Smooth muscle cell (in vitro differentiated cells): ENCODE measurements around the gene PBXIP1. TPM values are rescaled to one million over a fixed set of nuclear protein-coding genes. Genes with fewer than 3 reads are reported as not detected.

Experiments used
- DNase-seq: peaks from one replicate; lab custom pipeline; 2025; ENCODE audit not compliant: unreplicated experiment; lab: John Stamatoyannopoulos, UW
- H2AFZ ChIP-seq: fragments of 200-600 bp; sonication (generic); 2 replicates; pipeline ENCODE4 v1.6.0; 2016; ENCODE audit warnings: antibody characterized with exemption, low read depth, mild to moderate bottlenecking
- H3F3A ChIP-seq: fragments of 200-600 bp; sonication (generic); 2 replicates; pipeline ENCODE4 v1.6.0; 2017; ENCODE audit warnings: antibody characterized with exemption, low read depth
- H3K27ac ChIP-seq: fragments of 200-600 bp; sonication (generic); 2 replicates; pipeline ENCODE4 v1.5.1; 2016; ENCODE audit warnings: low read depth, mild to moderate bottlenecking
- H3K27me3 ChIP-seq: fragments of 200-600 bp; sonication (generic); 2 replicates; pipeline ENCODE4 v1.6.1; 2016; ENCODE audit warnings: low read depth, mild to moderate bottlenecking
- H3K36me3 ChIP-seq: fragments of 200-600 bp; sonication (generic); 2 replicates; pipeline ENCODE4 v1.5.1; 2016; ENCODE audit warnings: low read depth
- H3K4me1 ChIP-seq: fragments of 200-600 bp; sonication (generic); 2 replicates; pipeline ENCODE4 v1.5.1; 2016; ENCODE audit warnings: low read depth
- H3K4me2 ChIP-seq: fragments of 200-600 bp; sonication (generic); 2 replicates; pipeline ENCODE4 v1.6.0; 2016; ENCODE audit warnings: mild to moderate bottlenecking
- H3K4me3 ChIP-seq: fragments of 200-600 bp; sonication (generic); 2 replicates; pipeline ENCODE4 v1.5.1; 2016; ENCODE audit warnings: mild to moderate bottlenecking
- H3K79me2 ChIP-seq: fragments of 200-600 bp; sonication (generic); 2 replicates; pipeline ENCODE4 v1.6.0; 2016; ENCODE audit warnings: low read depth, mild to moderate bottlenecking
- H3K9ac ChIP-seq: fragments of 200-600 bp; sonication (generic); 2 replicates; pipeline ENCODE4 v1.6.0; 2016; ENCODE audit warnings: low read depth
- H3K9me3 ChIP-seq: fragments of 200-600 bp; sonication (generic); replicated peaks from 2 replicates; pipeline ENCODE4 v1.5.1; 2016; ENCODE audit warnings: low read depth
- H4K20me1 ChIP-seq: fragments of 200-600 bp; sonication (generic); 2 replicates; pipeline ENCODE4 v1.6.0; 2016; ENCODE audit warnings: low read depth
- WGBS: methylation state at CpG from one replicate; pipeline ENCODE4 v1.1.7; 2016; ENCODE audit warnings: low lambda C conversion rate; 5-methylcytosine and 5-hydroxymethylcytosine counted together
- polyA plus RNA-seq: library from polyadenylated mRNA; unstranded; fragments of >200 nt; fragmentation: Nextera tagmentation; extraction: Ambion mirVana; gene quantifications from 2 replicates; pipeline ENCODE4 v1.2.1, GENCODE V29; 2016
- total RNA-seq: library from RNA; depleted of rRNA; stranded (reverse); fragments of >200 nt; gene quantifications from 2 replicates; pipeline ENCODE4 v1.2.3, GENCODE V29; 2014
- TF ChIP-seq, protein P1 (sequence below): fragments of 200-600 bp; sonication (generic); IDR thresholded peaks from 2 replicates; pipeline ENCODE4 v1.5.1; 2017; ENCODE audit warnings: borderline replicate concordance, mild to moderate bottlenecking, antibody characterized with exemption; ENCODE audit not compliant: insufficient read depth, poor library complexity, severe bottlenecking

PBXIP1 gene
- total and polyA plus RNA-seq, 2 experiments from 2014 or later, result 40.5 to 41.9 TPM

GRCh38 chr1:154958681-154959425 is 3.0 kb upstream of the PBXIP1 start:
- H3K36me3 ChIP-seq, result peaks cover 5% of the 10 kb centered on the region
- H3K9me3 ChIP-seq, result no peaks in the 10 kb centered on the region
- peaks cover 3% of the 10 kb centered on the region for H3F3A ChIP-seq
- WGBS, result 98% methylated on average over 16 of the region's 16 CpGs
- H3K4me2 ChIP-seq, result no peak overlapping the region
- TF ChIP-seq, protein P1, sequence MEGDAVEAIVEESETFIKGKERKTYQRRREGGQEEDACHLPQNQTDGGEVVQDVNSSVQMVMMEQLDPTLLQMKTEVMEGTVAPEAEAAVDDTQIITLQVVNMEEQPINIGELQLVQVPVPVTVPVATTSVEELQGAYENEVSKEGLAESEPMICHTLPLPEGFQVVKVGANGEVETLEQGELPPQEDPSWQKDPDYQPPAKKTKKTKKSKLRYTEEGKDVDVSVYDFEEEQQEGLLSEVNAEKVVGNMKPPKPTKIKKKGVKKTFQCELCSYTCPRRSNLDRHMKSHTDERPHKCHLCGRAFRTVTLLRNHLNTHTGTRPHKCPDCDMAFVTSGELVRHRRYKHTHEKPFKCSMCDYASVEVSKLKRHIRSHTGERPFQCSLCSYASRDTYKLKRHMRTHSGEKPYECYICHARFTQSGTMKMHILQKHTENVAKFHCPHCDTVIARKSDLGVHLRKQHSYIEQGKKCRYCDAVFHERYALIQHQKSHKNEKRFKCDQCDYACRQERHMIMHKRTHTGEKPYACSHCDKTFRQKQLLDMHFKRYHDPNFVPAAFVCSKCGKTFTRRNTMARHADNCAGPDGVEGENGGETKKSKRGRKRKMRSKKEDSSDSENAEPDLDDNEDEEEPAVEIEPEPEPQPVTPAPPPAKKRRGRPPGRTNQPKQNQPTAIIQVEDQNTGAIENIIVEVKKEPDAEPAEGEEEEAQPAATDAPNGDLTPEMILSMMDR, result no peak
- no peak overlapping the region for H2AFZ ChIP-seq
- peaks cover under 1% of the 10 kb centered on the region for H4K20me1 ChIP-seq
- H3K4me3 ChIP-seq, result no peak overlapping the region
- H3K4me1 ChIP-seq, result peaks cover 35% of the 10 kb centered on the region
- DNase-seq, result no peak
- no peaks in the 10 kb centered on the region for H3K27me3 ChIP-seq
- no peak overlapping the region for H3K27ac ChIP-seq
- H3K79me2 ChIP-seq, result peaks cover 20% of the 10 kb centered on the region
- no peak overlapping the region for H3K9ac ChIP-seq

GRCh38 chr1:154958036-154958435 is 2.1 kb upstream of the PBXIP1 start:
- H3K27me3 ChIP-seq, result no peaks in the 10 kb centered on the region

GRCh38 chr1:154957091-154957657 is 1.3 kb upstream of the PBXIP1 start:
- 70% methylated on average over 9 of the region's 9 CpGs for WGBS
- no peak overlapping the region for H3K9ac ChIP-seq
- peaks cover 25% of the 10 kb centered on the region for H3K79me2 ChIP-seq
- no peak overlapping the region for H3K4me3 ChIP-seq
- no peaks in the 10 kb centered on the region for H3K9me3 ChIP-seq
- peaks cover 17% of the 10 kb centered on the region for H4K20me1 ChIP-seq
- TF ChIP-seq, protein P1, result no peak
- peaks cover 26% of the 10 kb centered on the region for H3K4me1 ChIP-seq
- peak overlapping the region; percentile 91 for H3K27ac ChIP-seq
- H3K4me2 ChIP-seq, result peak overlapping the region; percentile 89
- no peak for DNase-seq
- H3K27me3 ChIP-seq, result no peaks in the 10 kb centered on the region
- no peaks in the 10 kb centered on the region for H3K36me3 ChIP-seq
- no peaks in the 10 kb centered on the region for H3F3A ChIP-seq
- no peak overlapping the region for H2AFZ ChIP-seq

More at GRCh38 chr1:154958036-154958435, 2.1 kb upstream of the PBXIP1 start:
- Histone ChIP-seq H3K9ac (no peak overlapping the region), H3K79me2 (peaks cover 25% of the 10 kb centered on the region), H2AFZ (no peak overlapping the region), H3K4me2 (no peak overlapping the region), H3K4me3 (no peak overlapping the region), H3K36me3 (no peaks in the 10 kb centered on the region), H3F3A (peaks cover 2% of the 10 kb centered on the region), H3K9me3 (no peaks in the 10 kb centered on the region), H3K4me1 (peaks cover 33% of the 10 kb centered on the region), H4K20me1 (peaks cover 9% of the 10 kb centered on the region), H3K27ac (no peak overlapping the region)
- 97% methylated on average over 2 of the region's 2 CpGs for WGBS
- DNase-seq, result no peak
- TF ChIP-seq, protein P1, result no peak
